Measurements from ENCODE around the gene NAA80. TPM values are rescaled to one million over a fixed set of nuclear protein-coding genes. Genes with fewer than 3 reads are reported as not detected.

The NAA80 gene
- total RNA-seq, 1 donor from 2014 or later: 1.3 TPM

DNA sequence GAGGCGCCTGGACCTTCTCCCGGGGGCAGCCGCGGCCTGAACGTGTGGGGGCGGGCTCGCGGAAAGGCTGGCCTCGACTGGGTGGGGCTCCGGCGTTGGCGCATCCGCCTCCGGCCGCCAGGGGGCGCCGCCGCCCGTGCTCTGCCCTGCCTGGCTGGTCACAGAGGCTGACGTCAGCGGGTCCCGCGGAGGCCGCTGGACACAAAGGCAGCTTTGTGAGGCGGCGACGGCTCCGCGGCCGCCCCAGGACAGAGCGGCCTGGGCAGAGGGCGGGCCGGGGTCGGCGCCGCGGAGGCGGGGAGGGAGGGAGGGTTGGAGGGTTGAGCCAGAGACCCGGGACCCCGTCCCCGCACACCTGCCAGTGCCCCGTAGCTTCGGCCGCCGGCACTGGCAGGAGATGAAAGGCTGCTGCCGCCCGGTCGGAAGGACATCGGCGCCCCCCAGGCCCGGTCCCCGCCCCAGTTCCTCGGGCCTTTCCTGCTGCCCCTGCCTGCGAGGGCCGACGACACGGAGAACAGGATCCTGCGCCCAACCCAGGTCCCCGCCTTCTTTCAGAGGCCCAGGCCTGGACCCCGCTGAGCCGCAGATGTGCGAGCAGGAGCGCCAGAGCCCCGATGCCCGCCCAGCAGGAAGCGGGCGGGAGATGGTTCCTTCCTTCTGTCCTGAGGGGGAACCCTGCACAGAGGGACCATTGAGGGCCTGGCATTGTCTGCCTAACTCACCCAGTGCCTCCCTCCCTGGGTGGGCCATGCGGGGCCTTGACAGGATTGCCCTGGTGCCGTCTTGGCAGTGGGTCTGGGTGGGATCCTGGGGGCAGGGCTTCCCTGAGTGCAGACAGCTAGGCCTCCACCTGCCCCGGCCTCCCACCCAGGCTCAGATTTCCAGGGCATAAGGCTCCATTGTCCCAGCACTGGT is 38.9 kb downstream of the NAA80 start:
- H3K36me3 ChIP-seq (ENCODE audit: control insufficient read depth, insufficient read depth, low read length): peaks cover 19% of the 10 kb centered on the region
- H3K27me3 ChIP-seq (ENCODE audit: control insufficient read depth, insufficient read depth, low read length): no peaks in the 10 kb centered on the region
- peak; percentile 97 for TF ChIP-seq CTCF (IDR thresholded peaks at IDR 0.05; ENCODE audit: insufficient read depth, low read length, severe bottlenecking)
- peak overlapping the region; percentile 56 for H3K4me3 ChIP-seq (ENCODE audit: low read depth, low read length)
- peak; percentile 71 for DNase-seq (ENCODE audit: low read depth)
- no peak for FAIRE-seq

- Histone ChIP-seq H3K4me3 (ENCODE audit: low read depth, low read length) (peak overlapping the region; percentile 56), H3K27me3 (ENCODE audit: control insufficient read depth, insufficient read depth, low read length) (no peaks in the 10 kb centered on the region), H3K36me3 (ENCODE audit: control insufficient read depth, insufficient read depth, low read length) (peaks cover 19% of the 10 kb centered on the region)
- no peak for TF ChIP-seq CTCF (IDR thresholded peaks at IDR 0.05; ENCODE audit: insufficient read depth, low read length, severe bottlenecking)
- FAIRE-seq (no peak), DNase-seq (ENCODE audit: low read depth) (no peak)
Observed at GRCh38 chr3:50259432-50260026, 39.7 kb downstream of the NAA80 start.

GRCh38 chr3:50258979-50259378 is 40.2 kb downstream of the NAA80 start:
- no peak overlapping the region for H3K4me3 ChIP-seq (ENCODE audit: low read depth, low read length)
- no peak for DNase-seq (ENCODE audit: low read depth)
- H3K27me3 ChIP-seq (ENCODE audit: control insufficient read depth, insufficient read depth, low read length): no peaks in the 10 kb centered on the region
- TF ChIP-seq CTCF (IDR thresholded peaks at IDR 0.05; ENCODE audit: insufficient read depth, low read length, severe bottlenecking): no peak
- peaks cover 21% of the 10 kb centered on the region for H3K36me3 ChIP-seq (ENCODE audit: control insufficient read depth, insufficient read depth, low read length)
- no peak for FAIRE-seq

GRCh38 chr3:50258029-50258680 is 41.0 kb downstream of the NAA80 start:
- Histone ChIP-seq H3K36me3 (ENCODE audit: control insufficient read depth, insufficient read depth, low read length) (peaks cover 23% of the 10 kb centered on the region), H3K4me3 (ENCODE audit: low read depth, low read length) (no peak overlapping the region), H3K27me3 (ENCODE audit: control insufficient read depth, insufficient read depth, low read length) (no peaks in the 10 kb centered on the region)
- TF ChIP-seq CTCF (IDR thresholded peaks at IDR 0.05; ENCODE audit: insufficient read depth, low read length, severe bottlenecking): no peak
- DNase-seq (ENCODE audit: low read depth) (no peak), FAIRE-seq (no peak)

DNA sequence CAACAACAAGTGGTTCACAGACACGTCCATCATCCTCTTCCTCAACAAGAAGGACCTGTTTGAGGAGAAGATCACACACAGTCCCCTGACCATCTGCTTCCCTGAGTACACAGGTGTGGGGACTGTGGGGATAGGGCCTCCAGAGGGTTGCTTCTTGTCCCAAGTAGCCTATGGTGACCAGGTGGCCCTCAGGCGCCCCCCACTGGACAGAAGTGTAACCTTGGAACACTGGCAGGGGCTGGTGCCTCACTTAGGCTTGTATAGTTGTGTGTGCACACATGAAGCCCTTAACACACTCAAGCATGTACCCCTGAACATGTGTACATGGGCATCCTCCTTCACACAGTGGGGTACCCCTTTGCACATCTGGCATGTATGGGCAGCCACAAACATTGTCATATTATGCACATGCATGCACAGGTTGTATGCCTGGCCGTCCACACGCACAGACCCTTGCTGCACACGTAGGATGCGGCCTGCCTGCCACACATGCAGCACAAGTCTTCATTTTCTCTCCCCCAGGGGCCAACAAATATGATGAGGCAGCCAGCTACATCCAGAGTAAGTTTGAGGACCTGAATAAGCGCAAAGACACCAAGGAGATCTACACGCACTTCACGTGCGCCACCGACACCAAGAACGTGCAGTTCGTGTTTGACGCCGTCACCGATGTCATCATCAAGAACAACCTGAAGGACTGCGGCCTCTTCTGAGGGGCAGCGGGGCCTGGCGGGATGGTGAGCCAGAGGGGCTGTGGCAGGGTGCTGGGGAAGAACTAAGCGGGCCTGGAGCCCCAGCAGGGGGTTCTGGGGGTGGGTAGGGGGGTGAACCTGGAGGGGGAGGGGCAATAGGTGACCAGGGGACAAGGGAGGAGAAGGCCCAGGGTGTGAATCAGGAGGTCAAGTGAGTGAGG is 42.0 kb downstream of the NAA80 start:
- DNase-seq (ENCODE audit: low read depth) (no peak), FAIRE-seq (peak; percentile 83)
- peak; percentile 74 for TF ChIP-seq CTCF (IDR thresholded peaks at IDR 0.05; ENCODE audit: insufficient read depth, low read length, severe bottlenecking)
- Histone ChIP-seq H3K36me3 (ENCODE audit: control insufficient read depth, insufficient read depth, low read length) (peaks cover 28% of the 10 kb centered on the region), H3K4me3 (ENCODE audit: low read depth, low read length) (no peak overlapping the region), H3K27me3 (ENCODE audit: control insufficient read depth, insufficient read depth, low read length) (no peaks in the 10 kb centered on the region)

All from bronchial epithelial cell (primary cell).